Measurements from ENCODE around the gene LLGL1. TPM values are rescaled to one million over a fixed set of nuclear protein-coding genes. Genes with fewer than 3 reads are reported as not detected.

Gene LLGL1
- total RNA-seq, 2 donors from 2014 or later: 17.7 to 33.5 TPM

GRCh38 chr17:18194394-18194793 lies 31.0 kb upstream of the LLGL1 start:
- no peaks in the 10 kb centered on the region for H3K27me3 ChIP-seq (replicated peaks; ENCODE audit: insufficient read depth)
- no peaks in the 10 kb centered on the region for H3K9me3 ChIP-seq
- TF ChIP-seq, protein P1, sequence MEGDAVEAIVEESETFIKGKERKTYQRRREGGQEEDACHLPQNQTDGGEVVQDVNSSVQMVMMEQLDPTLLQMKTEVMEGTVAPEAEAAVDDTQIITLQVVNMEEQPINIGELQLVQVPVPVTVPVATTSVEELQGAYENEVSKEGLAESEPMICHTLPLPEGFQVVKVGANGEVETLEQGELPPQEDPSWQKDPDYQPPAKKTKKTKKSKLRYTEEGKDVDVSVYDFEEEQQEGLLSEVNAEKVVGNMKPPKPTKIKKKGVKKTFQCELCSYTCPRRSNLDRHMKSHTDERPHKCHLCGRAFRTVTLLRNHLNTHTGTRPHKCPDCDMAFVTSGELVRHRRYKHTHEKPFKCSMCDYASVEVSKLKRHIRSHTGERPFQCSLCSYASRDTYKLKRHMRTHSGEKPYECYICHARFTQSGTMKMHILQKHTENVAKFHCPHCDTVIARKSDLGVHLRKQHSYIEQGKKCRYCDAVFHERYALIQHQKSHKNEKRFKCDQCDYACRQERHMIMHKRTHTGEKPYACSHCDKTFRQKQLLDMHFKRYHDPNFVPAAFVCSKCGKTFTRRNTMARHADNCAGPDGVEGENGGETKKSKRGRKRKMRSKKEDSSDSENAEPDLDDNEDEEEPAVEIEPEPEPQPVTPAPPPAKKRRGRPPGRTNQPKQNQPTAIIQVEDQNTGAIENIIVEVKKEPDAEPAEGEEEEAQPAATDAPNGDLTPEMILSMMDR (IDR thresholded peaks at IDR 0.05): no peak
- TF ChIP-seq POLR2AphosphoS5 (IDR thresholded peaks at IDR 0.05): no peak
- no peak for TF ChIP-seq POLR2A (IDR thresholded peaks at IDR 0.05)
- no peak overlapping the region for H3K27ac ChIP-seq
- H3K4me1 ChIP-seq (replicated peaks): peaks cover 15% of the 10 kb centered on the region
- H3K36me3 ChIP-seq: no peaks in the 10 kb centered on the region
- 84% methylated on average over 4 of the region's 4 CpGs for WGBS
- intact Hi-C loops (cut with DNase I): no loop called here
- no peak overlapping the region for H3K4me3 ChIP-seq
- no peak for DNase-seq (ENCODE audit: low spot score)

- Histone ChIP-seq H3K36me3 (no peaks in the 10 kb centered on the region), H3K9me3 (no peaks in the 10 kb centered on the region), H3K27ac (no peak overlapping the region), H3K27me3 (replicated peaks; ENCODE audit: insufficient read depth) (no peaks in the 10 kb centered on the region), H3K4me3 (no peak overlapping the region), H3K4me1 (replicated peaks) (peaks cover 15% of the 10 kb centered on the region)
- TF ChIP-seq, protein P1 (IDR thresholded peaks at IDR 0.05): no peak
- no peak for TF ChIP-seq POLR2A (IDR thresholded peaks at IDR 0.05)
- TF ChIP-seq POLR2AphosphoS5 (IDR thresholded peaks at IDR 0.05): no peak
- no peak for DNase-seq (ENCODE audit: low spot score)
- 73% methylated on average over 4 of the region's 4 CpGs for WGBS
- intact Hi-C loops (cut with DNase I): no loop called here
Measured at GRCh38 chr17:18194804-18195203, 30.6 kb upstream of the LLGL1 start.

- TF ChIP-seq, protein P1 (IDR thresholded peaks at IDR 0.05): no peak
- no peak for TF ChIP-seq POLR2AphosphoS5 (IDR thresholded peaks at IDR 0.05)
- TF ChIP-seq POLR2A (IDR thresholded peaks at IDR 0.05): no peak
- DNase-seq (ENCODE audit: low spot score): no peak
- no peak overlapping the region for H3K4me3 ChIP-seq
- H3K4me1 ChIP-seq (replicated peaks): peaks cover 15% of the 10 kb centered on the region
- H3K36me3 ChIP-seq: no peaks in the 10 kb centered on the region
- intact Hi-C loops (cut with DNase I): no loop called here
- H3K27ac ChIP-seq: no peak overlapping the region
- 79% methylated on average over 5 of the region's 5 CpGs for WGBS
- H3K27me3 ChIP-seq (replicated peaks; ENCODE audit: insufficient read depth): no peaks in the 10 kb centered on the region
- no peaks in the 10 kb centered on the region for H3K9me3 ChIP-seq
Measured at GRCh38 chr17:18195246-18195645, 30.2 kb upstream of the LLGL1 start.

GRCh38 chr17:18197535-18198194 lies 27.8 kb upstream of the LLGL1 start:
- DNase-seq (ENCODE audit: low spot score): no peak
- TF ChIP-seq POLR2AphosphoS5 (IDR thresholded peaks at IDR 0.05): no peak
- TF ChIP-seq, protein P1 (IDR thresholded peaks at IDR 0.05): no peak
- TF ChIP-seq POLR2A (IDR thresholded peaks at IDR 0.05): no peak
- no peak overlapping the region for H3K27ac ChIP-seq
- H3K9me3 ChIP-seq: no peaks in the 10 kb centered on the region
- H3K27me3 ChIP-seq (replicated peaks; ENCODE audit: insufficient read depth): no peaks in the 10 kb centered on the region
- H3K36me3 ChIP-seq: no peaks in the 10 kb centered on the region
- H3K4me1 ChIP-seq (replicated peaks): no peaks in the 10 kb centered on the region
- 94% methylated on average over 3 of the region's 3 CpGs for WGBS
- no peak overlapping the region for H3K4me3 ChIP-seq
- intact Hi-C loops (cut with DNase I): no loop called here

- intact Hi-C loops (cut with DNase I): no loop called here
- no peaks in the 10 kb centered on the region for H3K36me3 ChIP-seq
- no peaks in the 10 kb centered on the region for H3K27me3 ChIP-seq (replicated peaks; ENCODE audit: insufficient read depth)
- H3K27ac ChIP-seq: no peak overlapping the region
- TF ChIP-seq POLR2A (IDR thresholded peaks at IDR 0.05): no peak
- TF ChIP-seq POLR2AphosphoS5 (IDR thresholded peaks at IDR 0.05): no peak
- TF ChIP-seq, protein P1 (IDR thresholded peaks at IDR 0.05): no peak
- no peak overlapping the region for H3K4me3 ChIP-seq
- WGBS: 19% methylated on average over 4 of the region's 4 CpGs
- no peak for DNase-seq (ENCODE audit: low spot score)
- no peaks in the 10 kb centered on the region for H3K9me3 ChIP-seq
- no peaks in the 10 kb centered on the region for H3K4me1 ChIP-seq (replicated peaks)
Measured at GRCh38 chr17:18198530-18198929, 26.9 kb upstream of the LLGL1 start.

Data from prostate gland (tissue), 2 donors.